ENCODE measurements around the gene ADIG. TPM values are rescaled to one million over a fixed set of nuclear protein-coding genes. Genes with fewer than 3 reads are reported as not detected.

ADIG gene
- total RNA-seq (2022; extraction: Qiagen RNA extraction; ENCODE audit: low read depth) = not detected in 5 replicates

DNA sequence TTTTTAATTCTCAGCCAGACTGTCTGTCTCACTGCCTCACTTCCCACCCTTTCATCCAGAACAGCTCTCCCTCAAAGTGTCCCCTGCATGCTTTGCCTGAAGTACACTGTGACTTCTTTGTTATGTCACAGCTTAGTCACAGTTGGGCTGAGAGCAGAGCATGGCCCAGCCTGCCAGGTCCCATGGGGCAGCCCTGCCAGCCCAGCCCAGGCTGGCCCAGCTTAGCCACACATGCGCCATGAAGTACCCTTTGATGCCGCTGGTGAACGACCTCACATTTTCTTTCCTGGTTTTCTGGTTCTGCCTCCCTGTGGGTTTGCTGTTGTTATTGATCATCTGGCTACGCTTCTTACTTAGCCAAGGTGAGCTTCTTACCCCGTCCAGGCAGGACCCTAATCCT lies at the start of gene ADIG:
Gene ADIG, plus strand, starts transcription at position 185 of the 400 bp plus-strand sequence. Its CDS starts 54 bp downstream, at position 239.

DNA sequence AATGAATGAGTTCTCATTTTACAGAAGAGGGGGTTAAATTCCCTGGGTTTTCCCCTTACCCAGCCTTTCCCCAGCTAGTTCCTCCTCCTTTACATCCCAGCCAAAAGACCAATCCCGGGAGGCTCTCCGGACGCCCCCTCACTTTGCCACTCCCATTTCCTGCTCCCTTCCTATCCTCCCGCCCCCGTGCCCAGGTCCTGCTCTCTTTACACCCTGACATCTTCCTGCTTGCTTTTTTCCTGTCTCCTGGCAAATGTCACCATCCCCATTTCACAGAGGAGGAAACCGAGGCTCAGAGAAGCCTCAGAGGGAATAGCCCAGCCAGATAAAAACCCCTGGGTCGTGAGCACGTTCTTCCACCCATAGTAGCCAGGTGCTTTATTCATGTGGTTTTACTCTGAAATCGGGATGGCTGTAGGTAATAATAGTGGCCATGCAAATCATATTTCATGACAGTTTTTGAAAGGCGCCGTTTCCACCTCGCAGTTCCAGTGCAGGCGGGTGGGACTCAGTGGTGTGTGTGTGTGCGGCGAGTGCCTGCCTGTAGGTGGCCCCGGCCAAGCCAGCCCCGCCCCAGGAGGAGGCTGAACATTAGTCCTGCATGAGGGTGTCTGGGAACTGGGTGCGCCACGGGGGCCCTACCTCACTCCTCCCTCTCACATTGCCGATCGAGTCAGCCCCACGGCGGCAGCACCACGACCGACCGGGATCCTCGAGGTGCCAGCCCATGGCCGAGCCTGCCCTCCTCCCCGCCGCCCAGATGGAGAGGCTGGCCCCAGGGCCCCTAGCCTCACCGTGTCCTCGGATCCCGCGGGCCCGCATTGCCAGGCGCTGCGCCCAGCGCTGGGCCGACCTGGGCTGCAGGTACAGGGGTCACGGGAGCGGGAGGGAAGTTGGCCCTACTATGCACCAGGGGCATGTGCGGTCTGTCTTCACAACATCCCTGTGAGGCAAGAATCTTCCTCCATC lies 20.5 kb downstream of the ADIG start, which contains the start of gene ARHGAP40:
Gene ARHGAP40, plus strand, starts transcription at position 594 of the 969 bp plus-strand sequence.

Other genes starting within 250 kb of the ADIG start
- 0.72 to 1.5 TPM (median 1.3 TPM) in 5 replicates for gene LBP, start 234.7 kb upstream of the ADIG start, total RNA-seq (2022; extraction: Qiagen RNA extraction; ENCODE audit: low read depth)
- 165 to 191 TPM (median 186 TPM) in 5 replicates for gene SNHG17, start 145.9 kb upstream of the ADIG start, total RNA-seq (2022; extraction: Qiagen RNA extraction; ENCODE audit: low read depth)
- gene RALGAPB, start 108.4 kb upstream of the ADIG start, total RNA-seq (2022; extraction: Qiagen RNA extraction; ENCODE audit: low read depth) = 11.2 to 20.0 TPM (median 17.7 TPM) in 5 replicates
- gene ARHGAP40, start 20.6 kb downstream of the ADIG start, total RNA-seq (2022; extraction: Qiagen RNA extraction; ENCODE audit: low read depth) = not detected in 5 replicates
- gene SLC32A1, start 143.3 kb downstream of the ADIG start, total RNA-seq (2022; extraction: Qiagen RNA extraction; ENCODE audit: low read depth) = not detected in 5 replicates
- 8.1 to 11.1 TPM (median 10.6 TPM) in 5 replicates for gene ACTR5, start 167.3 kb downstream of the ADIG start, total RNA-seq (2022; extraction: Qiagen RNA extraction; ENCODE audit: low read depth)
- gene PPP1R16B, start 224.5 kb downstream of the ADIG start, total RNA-seq (2022; extraction: Qiagen RNA extraction; ENCODE audit: low read depth) = 0.11 to 0.43 TPM (median 0.18 TPM) in 5 replicates

Data from A549 treated with ZK216348 at 1 μM for 4 hours (cell line).